HUDEP-2 (cell line): Measurements from ENCODE around the gene ACAP2.
"Not testable (repeated sequence)": the region's sequence is repeated elsewhere in the genome, so short reads cannot be mapped to it uniquely, and the experiment has no call there.

Experiments used
- DNase-seq, 76 experiments: peaks; one replicate each; lab custom pipeline; 2025; ENCODE audit not compliant: unreplicated experiment in 76 of 76; lab: John Stamatoyannopoulos, UW

ACAP2 gene

GRCh38 chr3:195306369-195306768, 136.5 kb downstream of the ACAP2 start:
- no peak for DNase-seq

GRCh38 chr3:195302431-195302830, 140.4 kb downstream of the ACAP2 start:
- DNase-seq, result no peak

GRCh38 chr3:195297446-195297845, 145.4 kb downstream of the ACAP2 start:
- DNase-seq, result peak in 1 of 76 experiments; percentile 10

GRCh38 chr3:195296662-195297061, 146.2 kb downstream of the ACAP2 start:
- no peak for DNase-seq

GRCh38 chr3:195291121-195291520, 151.7 kb downstream of the ACAP2 start:
- DNase-seq, result no peak

- DNase-seq, result not testable (repeated sequence)
These were observed 152.2 kb downstream of the ACAP2 start for GRCh38 chr3:195290643-195291042.

GRCh38 chr3:195286115-195286872, 156.5 kb downstream of the ACAP2 start:
- no peak for DNase-seq

GRCh38 chr3:195285372-195285771, 157.4 kb downstream of the ACAP2 start:
- no peak for DNase-seq

GRCh38 chr3:195284842-195285241, 158.0 kb downstream of the ACAP2 start:
- DNase-seq, result no peak

- no peak for DNase-seq
These were observed 159.9 kb downstream of the ACAP2 start for GRCh38 chr3:195282961-195283360.

- DNase-seq, result no peak
These were observed 168.4 kb downstream of the ACAP2 start for GRCh38 chr3:195274259-195274966.

- DNase-seq, result peak in 74 of 76 experiments; percentile 11 to 92 (median 82)
These were observed 171.2 kb downstream of the ACAP2 start for GRCh38 chr3:195271410-195272243.

GRCh38 chr3:195270817-195271409, 171.9 kb downstream of the ACAP2 start, which contains the start of gene XXYLT1:
Gene XXYLT1 (minus strand): TSS chr3:195271159. CDS start chr3:195271058, 101 bp downstream.
- DNase-seq, result peak in 74 of 76 experiments; percentile 25 to 88 (median 76)

- peak in 66 of 76 experiments; percentile 10 to 80 (median 56) for DNase-seq
These were observed 172.6 kb downstream of the ACAP2 start for GRCh38 chr3:195270079-195270816.

GRCh38 chr3:195269375-195270078, 173.3 kb downstream of the ACAP2 start:
- peak in 6 of 76 experiments; percentile 5 to 21 (median 13) for DNase-seq

GRCh38 chr3:195268576-195269309, 174.1 kb downstream of the ACAP2 start:
- peak in 1 of 76 experiments; percentile 9 for DNase-seq

GRCh38 chr3:195267096-195267495, 175.7 kb downstream of the ACAP2 start:
- no peak for DNase-seq

- DNase-seq, result no peak
These were observed 176.4 kb downstream of the ACAP2 start for GRCh38 chr3:195266428-195266827.
